Right lobe of liver (tissue), 4 donors: ENCODE measurements around the gene ZFP36.
A peak's percentile ranks its signal among the peaks of the same experiment; 100 is the strongest.

Source experiments
- POLR2A ChIP-seq: fragments of 450-650 bp; IDR thresholded peaks from one replicate; pipeline ENCODE4 v1.6.1; 2017; ENCODE audit warnings: antibody characterized with exemption, mild to moderate bottlenecking
- TF ChIP-seq, protein P1 (sequence below), 4 donors: fragments of 200-600 bp in 3 of 4; fragments of 450-650 bp in 1 of 4; IDR thresholded peaks; one replicate each; pipeline versions ENCODE4 v1.5.1 to v1.8.0; 2016 to 2022; ENCODE audit warnings: antibody characterized with exemption in 4 of 4, mild to moderate bottlenecking in 2 of 4
- donor health status: DM: no; HTN: no; CAD: no.
- donor health status: DM: no; HTN: no; CAD: no.
- donor health status: DM: no; HTN: yes; CAD: no.

DNA sequence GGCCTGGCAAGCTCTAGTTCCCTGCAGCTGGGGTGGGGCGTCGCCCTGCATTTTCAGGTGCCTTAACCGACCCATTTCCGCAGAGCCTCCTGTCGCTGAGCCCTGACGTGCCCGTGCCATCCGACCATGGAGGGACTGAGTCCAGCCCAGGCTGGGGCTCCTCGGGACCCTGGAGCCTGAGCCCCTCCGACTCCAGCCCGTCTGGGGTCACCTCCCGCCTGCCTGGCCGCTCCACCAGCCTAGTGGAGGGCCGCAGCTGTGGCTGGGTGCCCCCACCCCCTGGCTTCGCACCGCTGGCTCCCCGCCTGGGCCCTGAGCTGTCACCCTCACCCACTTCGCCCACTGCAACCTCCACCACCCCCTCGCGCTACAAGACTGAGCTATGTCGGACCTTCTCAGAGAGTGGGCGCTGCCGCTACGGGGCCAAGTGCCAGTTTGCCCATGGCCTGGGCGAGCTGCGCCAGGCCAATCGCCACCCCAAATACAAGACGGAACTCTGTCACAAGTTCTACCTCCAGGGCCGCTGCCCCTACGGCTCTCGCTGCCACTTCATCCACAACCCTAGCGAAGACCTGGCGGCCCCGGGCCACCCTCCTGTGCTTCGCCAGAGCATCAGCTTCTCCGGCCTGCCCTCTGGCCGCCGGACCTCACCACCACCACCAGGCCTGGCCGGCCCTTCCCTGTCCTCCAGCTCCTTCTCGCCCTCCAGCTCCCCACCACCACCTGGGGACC, 1.2 kb downstream of the ZFP36 start:
- TF ChIP-seq, protein P1, sequence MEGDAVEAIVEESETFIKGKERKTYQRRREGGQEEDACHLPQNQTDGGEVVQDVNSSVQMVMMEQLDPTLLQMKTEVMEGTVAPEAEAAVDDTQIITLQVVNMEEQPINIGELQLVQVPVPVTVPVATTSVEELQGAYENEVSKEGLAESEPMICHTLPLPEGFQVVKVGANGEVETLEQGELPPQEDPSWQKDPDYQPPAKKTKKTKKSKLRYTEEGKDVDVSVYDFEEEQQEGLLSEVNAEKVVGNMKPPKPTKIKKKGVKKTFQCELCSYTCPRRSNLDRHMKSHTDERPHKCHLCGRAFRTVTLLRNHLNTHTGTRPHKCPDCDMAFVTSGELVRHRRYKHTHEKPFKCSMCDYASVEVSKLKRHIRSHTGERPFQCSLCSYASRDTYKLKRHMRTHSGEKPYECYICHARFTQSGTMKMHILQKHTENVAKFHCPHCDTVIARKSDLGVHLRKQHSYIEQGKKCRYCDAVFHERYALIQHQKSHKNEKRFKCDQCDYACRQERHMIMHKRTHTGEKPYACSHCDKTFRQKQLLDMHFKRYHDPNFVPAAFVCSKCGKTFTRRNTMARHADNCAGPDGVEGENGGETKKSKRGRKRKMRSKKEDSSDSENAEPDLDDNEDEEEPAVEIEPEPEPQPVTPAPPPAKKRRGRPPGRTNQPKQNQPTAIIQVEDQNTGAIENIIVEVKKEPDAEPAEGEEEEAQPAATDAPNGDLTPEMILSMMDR (IDR thresholded peaks at IDR 0.05) = no peak
- peak; percentile 67 for TF ChIP-seq POLR2A
